ENCODE measurements around the gene SPIRE1.
"Not testable (repeated sequence)": the region's sequence is repeated elsewhere in the genome, so short reads cannot be mapped to it uniquely, and the experiment has no call there.

Gene SPIRE1

GRCh38 chr18:12410747-12411146 lies 247.2 kb downstream of the SPIRE1 start:
- 89 to 95% methylated on average over 9 of the region's 9 CpGs for WGBS, 2 experiments
- H3K27ac ChIP-seq (ENCODE audit: insufficient read depth, low read depth, low read length, poor library complexity, severe bottlenecking), result not testable (repeated sequence)

GRCh38 chr18:12410081-12410481 lies 247.8 kb downstream of the SPIRE1 start:
- H3K36me3 ChIP-seq (ENCODE audit: control insufficient read depth, insufficient read depth, low read length), result no peaks in the 10 kb centered on the region
- H3K4me3 ChIP-seq (ENCODE audit: insufficient read depth, low read depth, low read length), result no peak overlapping the region
- H3K9me3 ChIP-seq (ENCODE audit: control insufficient read depth, low read length), result no peaks in the 10 kb centered on the region
- H3K4me1 ChIP-seq (ENCODE audit: control insufficient read depth, insufficient read depth, low read length), result no peaks in the 10 kb centered on the region
- peaks cover 20% of the 10 kb centered on the region for H3K27me3 ChIP-seq (ENCODE audit: control insufficient read depth, insufficient read depth, low read length, poor library complexity, severe bottlenecking)
- H3K27ac ChIP-seq (ENCODE audit: insufficient read depth, low read depth, low read length, poor library complexity, severe bottlenecking), result no peak overlapping the region
- whole genome bisulfite sequencing, 2 experiments, result 86 to 92% methylated on average over 9 of the region's 9 CpGs

More at GRCh38 chr18:12410747-12411146, 247.2 kb downstream of the SPIRE1 start:
- H3K4me1 ChIP-seq (ENCODE audit: control insufficient read depth, insufficient read depth, low read length); H3K4me3 ChIP-seq (ENCODE audit: insufficient read depth, low read depth, low read length); H3K9me3 ChIP-seq (ENCODE audit: control insufficient read depth, low read length); H3K36me3 ChIP-seq (ENCODE audit: control insufficient read depth, insufficient read depth, low read length): not testable (repeated sequence)
- peaks cover 15% of the 10 kb centered on the region for H3K27me3 ChIP-seq (ENCODE audit: control insufficient read depth, insufficient read depth, low read length, poor library complexity, severe bottlenecking)

- H3K27ac ChIP-seq (ENCODE audit: insufficient read depth, low read depth, low read length, poor library complexity, severe bottlenecking), result no peak overlapping the region
- peaks cover 26% of the 10 kb centered on the region for H3K27me3 ChIP-seq (ENCODE audit: control insufficient read depth, insufficient read depth, low read length, poor library complexity, severe bottlenecking)
- H3K9me3 ChIP-seq (ENCODE audit: control insufficient read depth, low read length), result no peaks in the 10 kb centered on the region
- H3K4me1 ChIP-seq (ENCODE audit: control insufficient read depth, insufficient read depth, low read length), result no peaks in the 10 kb centered on the region
- WGBS, 2 experiments, result 84% methylated on average over 2 to 3 of the region's 3 CpGs
- H3K4me3 ChIP-seq (ENCODE audit: insufficient read depth, low read depth, low read length), result no peak overlapping the region
- H3K36me3 ChIP-seq (ENCODE audit: control insufficient read depth, insufficient read depth, low read length), result no peaks in the 10 kb centered on the region
These were observed 248.4 kb downstream of the SPIRE1 start for GRCh38 chr18:12409469-12409868.

GRCh38 chr18:12408247-12408869 lies 249.5 kb downstream of the SPIRE1 start:
- Histone ChIP-seq H3K4me1 (ENCODE audit: control insufficient read depth, insufficient read depth, low read length) (no peaks in the 10 kb centered on the region), H3K4me3 (ENCODE audit: insufficient read depth, low read depth, low read length) (peak overlapping the region; percentile 32), H3K27ac (ENCODE audit: insufficient read depth, low read depth, low read length, poor library complexity, severe bottlenecking) (no peak overlapping the region), H3K9me3 (ENCODE audit: control insufficient read depth, low read length) (no peaks in the 10 kb centered on the region), H3K36me3 (ENCODE audit: control insufficient read depth, insufficient read depth, low read length) (no peaks in the 10 kb centered on the region), H3K27me3 (ENCODE audit: control insufficient read depth, insufficient read depth, low read length, poor library complexity, severe bottlenecking) (peaks cover 29% of the 10 kb centered on the region)
- 12 to 14% methylated on average over 31 to 32 of the region's 32 CpGs for WGBS, 2 experiments

DNA sequence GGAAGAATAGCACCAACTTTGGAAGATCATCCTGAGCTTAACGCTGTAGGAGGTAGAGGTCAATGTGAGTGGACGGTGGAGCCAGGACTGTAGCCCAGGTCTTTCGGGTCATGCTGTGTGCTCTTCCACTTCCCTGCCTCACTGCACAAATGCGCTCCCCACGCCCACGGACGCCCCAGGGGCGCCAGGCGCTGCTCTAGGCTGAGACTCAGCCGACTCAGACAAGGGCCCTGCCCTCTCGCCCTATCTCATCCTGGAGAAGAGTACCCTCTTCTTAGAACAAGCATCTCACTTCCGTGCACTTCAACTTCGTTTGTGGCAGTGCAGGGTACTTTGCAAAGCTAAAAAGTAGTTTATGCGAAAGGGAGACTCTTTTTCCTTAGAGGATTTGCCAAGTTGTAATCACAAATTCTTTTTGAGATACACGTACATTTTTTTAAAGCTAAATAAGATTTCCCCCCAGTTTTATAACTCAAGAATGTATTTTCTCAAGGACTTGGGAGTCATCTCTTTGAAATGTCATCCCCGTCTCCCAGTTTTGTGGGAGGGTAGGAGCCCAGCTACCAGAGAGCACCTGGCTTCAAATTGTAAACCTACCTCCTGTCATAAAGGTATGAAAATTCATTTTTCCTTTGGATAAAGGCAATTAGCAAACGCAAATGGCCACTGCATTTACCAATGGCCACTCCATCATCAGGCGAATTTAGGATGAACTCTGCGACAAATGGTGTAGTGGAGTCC lies 251.4 kb downstream of the SPIRE1 start:
- H3K4me3 ChIP-seq (ENCODE audit: insufficient read depth, low read depth, low read length), result no peak overlapping the region
- peaks cover 29% of the 10 kb centered on the region for H3K27me3 ChIP-seq (ENCODE audit: control insufficient read depth, insufficient read depth, low read length, poor library complexity, severe bottlenecking)
- no peaks in the 10 kb centered on the region for H3K4me1 ChIP-seq (ENCODE audit: control insufficient read depth, insufficient read depth, low read length)
- WGBS, 2 experiments, result 80% methylated on average over 19 of the region's 19 CpGs
- no peaks in the 10 kb centered on the region for H3K9me3 ChIP-seq (ENCODE audit: control insufficient read depth, low read length)
- no peaks in the 10 kb centered on the region for H3K36me3 ChIP-seq (ENCODE audit: control insufficient read depth, insufficient read depth, low read length)
- H3K27ac ChIP-seq (ENCODE audit: insufficient read depth, low read depth, low read length, poor library complexity, severe bottlenecking), result no peak overlapping the region

GRCh38 chr18:12405066-12405465 lies 252.8 kb downstream of the SPIRE1 start:
- Histone ChIP-seq H3K27ac (ENCODE audit: insufficient read depth, low read depth, low read length, poor library complexity, severe bottlenecking) (no peak overlapping the region), H3K27me3 (ENCODE audit: control insufficient read depth, insufficient read depth, low read length, poor library complexity, severe bottlenecking) (peaks cover 29% of the 10 kb centered on the region), H3K9me3 (ENCODE audit: control insufficient read depth, low read length) (no peaks in the 10 kb centered on the region), H3K36me3 (ENCODE audit: control insufficient read depth, insufficient read depth, low read length) (no peaks in the 10 kb centered on the region), H3K4me1 (ENCODE audit: control insufficient read depth, insufficient read depth, low read length) (no peaks in the 10 kb centered on the region), H3K4me3 (ENCODE audit: insufficient read depth, low read depth, low read length) (no peak overlapping the region)
- 90 to 95% methylated on average over 3 of the region's 3 CpGs for WGBS, 2 experiments

GRCh38 chr18:12403601-12404506 lies 254.1 kb downstream of the SPIRE1 start:
- Histone ChIP-seq H3K27ac (ENCODE audit: insufficient read depth, low read depth, low read length, poor library complexity, severe bottlenecking) (no peak overlapping the region), H3K36me3 (ENCODE audit: control insufficient read depth, insufficient read depth, low read length) (no peaks in the 10 kb centered on the region), H3K27me3 (ENCODE audit: control insufficient read depth, insufficient read depth, low read length, poor library complexity, severe bottlenecking) (peaks cover 29% of the 10 kb centered on the region), H3K4me1 (ENCODE audit: control insufficient read depth, insufficient read depth, low read length) (no peaks in the 10 kb centered on the region), H3K4me3 (ENCODE audit: insufficient read depth, low read depth, low read length) (no peak overlapping the region), H3K9me3 (ENCODE audit: control insufficient read depth, low read length) (no peaks in the 10 kb centered on the region)
- 90 to 92% methylated on average over 6 of the region's 6 CpGs for WGBS, 2 experiments

GRCh38 chr18:12401881-12402280 lies 256.0 kb downstream of the SPIRE1 start:
- H3K9me3 ChIP-seq (ENCODE audit: control insufficient read depth, low read length), result no peaks in the 10 kb centered on the region
- WGBS, 2 experiments, result 85 to 88% methylated on average over 9 of the region's 9 CpGs
- H3K36me3 ChIP-seq (ENCODE audit: control insufficient read depth, insufficient read depth, low read length), result no peaks in the 10 kb centered on the region
- H3K4me1 ChIP-seq (ENCODE audit: control insufficient read depth, insufficient read depth, low read length), result no peaks in the 10 kb centered on the region
- no peak overlapping the region for H3K4me3 ChIP-seq (ENCODE audit: insufficient read depth, low read depth, low read length)
- peaks cover 25% of the 10 kb centered on the region for H3K27me3 ChIP-seq (ENCODE audit: control insufficient read depth, insufficient read depth, low read length, poor library complexity, severe bottlenecking)
- H3K27ac ChIP-seq (ENCODE audit: insufficient read depth, low read depth, low read length, poor library complexity, severe bottlenecking), result no peak overlapping the region

DNA sequence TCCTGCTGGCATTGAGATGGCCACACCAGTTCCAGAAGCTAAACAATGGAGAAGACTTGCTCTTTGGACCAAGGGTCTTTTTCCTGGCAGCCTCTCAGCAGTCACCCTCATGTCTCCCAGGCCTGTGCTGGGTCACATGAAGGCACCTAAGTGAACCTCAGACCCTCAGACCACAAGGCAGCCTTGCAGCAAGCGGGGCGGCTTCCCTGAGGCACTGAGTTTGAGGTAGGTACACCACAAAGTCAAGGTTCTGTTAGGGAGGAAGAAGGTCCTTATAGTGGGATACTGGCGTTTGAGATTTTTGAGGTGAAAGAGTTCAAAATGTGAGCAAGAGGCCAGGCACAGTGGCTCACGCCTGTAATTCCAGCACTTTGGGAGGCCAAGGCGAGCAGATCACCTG lies 258.7 kb downstream of the SPIRE1 start:
- Histone ChIP-seq H3K36me3 (ENCODE audit: control insufficient read depth, insufficient read depth, low read length) (no peaks in the 10 kb centered on the region), H3K4me3 (ENCODE audit: insufficient read depth, low read depth, low read length) (no peak overlapping the region), H3K27me3 (ENCODE audit: control insufficient read depth, insufficient read depth, low read length, poor library complexity, severe bottlenecking) (peaks cover under 1% of the 10 kb centered on the region), H3K4me1 (ENCODE audit: control insufficient read depth, insufficient read depth, low read length) (no peaks in the 10 kb centered on the region), H3K9me3 (ENCODE audit: control insufficient read depth, low read length) (no peaks in the 10 kb centered on the region), H3K27ac (ENCODE audit: insufficient read depth, low read depth, low read length, poor library complexity, severe bottlenecking) (no peak overlapping the region)
- WGBS, 2 experiments, result 86% methylated on average over 5 of the region's 5 CpGs

DNA sequence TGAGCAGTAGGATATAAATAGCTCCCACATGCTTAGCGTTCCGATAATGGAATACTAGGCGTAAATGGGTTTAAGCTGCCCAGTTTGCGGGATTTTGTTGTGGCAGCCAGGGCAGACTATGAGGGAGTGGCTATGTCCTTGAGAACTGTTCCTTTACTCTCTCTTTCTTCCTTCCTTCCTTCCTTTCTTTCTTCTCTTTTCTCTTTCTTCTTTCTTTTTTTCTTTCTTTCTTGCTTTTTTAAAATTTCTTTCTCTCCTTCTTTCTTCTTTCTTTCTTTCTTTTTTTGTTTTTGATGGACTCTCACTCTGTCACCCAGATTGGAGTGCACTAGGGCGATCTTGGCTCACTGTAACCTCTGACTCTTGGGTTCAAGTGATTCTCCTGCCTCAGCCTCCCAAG lies 259.3 kb downstream of the SPIRE1 start:
- H3K9me3 ChIP-seq (ENCODE audit: control insufficient read depth, low read length), result no peaks in the 10 kb centered on the region
- H3K4me1 ChIP-seq (ENCODE audit: control insufficient read depth, insufficient read depth, low read length), result no peaks in the 10 kb centered on the region
- no peaks in the 10 kb centered on the region for H3K36me3 ChIP-seq (ENCODE audit: control insufficient read depth, insufficient read depth, low read length)
- WGBS, 2 experiments, result 87 to 92% methylated on average over 5 of the region's 5 CpGs
- H3K4me3 ChIP-seq (ENCODE audit: insufficient read depth, low read depth, low read length), result no peak overlapping the region
- H3K27ac ChIP-seq (ENCODE audit: insufficient read depth, low read depth, low read length, poor library complexity, severe bottlenecking), result no peak overlapping the region
- H3K27me3 ChIP-seq (ENCODE audit: control insufficient read depth, insufficient read depth, low read length, poor library complexity, severe bottlenecking), result no peaks in the 10 kb centered on the region

Data from ectodermal cell (in vitro differentiated cells).